HepG2 (cell line): ENCODE measurements around the gene RBM14.

Experiments
- AKAP8 ChIP-seq: sonication (generic); formaldehyde crosslinking; IDR thresholded peaks from 2 replicates; pipeline ENCODE4 v1.5.1; 2020; ENCODE audit warnings: mild to moderate bottlenecking, missing genetic modification reagents
- ATF2 ChIP-seq: sonication (generic); formaldehyde crosslinking; IDR thresholded peaks from 2 replicates; pipeline ENCODE4 v1.4.0; 2020; ENCODE audit warnings: missing genetic modification reagents
- HHEX ChIP-seq: IDR thresholded peaks from 2 replicates; pipeline ENCODE4 v1.6.1; 2016; ENCODE audit warnings: control low read depth
- RBM39 ChIP-seq: fragments of 200-400 bp; formaldehyde crosslinking; IDR thresholded peaks from one replicate; pipeline ENCODE4 v1.6.1; 2018; ENCODE audit warnings: antibody characterized with exemption, mild to moderate bottlenecking, low read depth, low read length; ENCODE audit not compliant: poor library complexity, severe bottlenecking
- REL ChIP-seq: sonication (generic); formaldehyde crosslinking; conservative IDR thresholded peaks from 2 replicates; pipeline ENCODE4 v1.8.0; 2022; ENCODE audit warnings: mild to moderate bottlenecking, missing genetic modification reagents, moderate library complexity
- ZNF292 ChIP-seq: sonication (generic); formaldehyde crosslinking; IDR thresholded peaks from 2 replicates; pipeline ENCODE4 v1.8.1; 2022; ENCODE audit warnings: mild to moderate bottlenecking, low read depth, missing genetic modification reagents, borderline replicate concordance
- ZNF530 ChIP-seq: sonication (generic); formaldehyde crosslinking; IDR thresholded peaks from 2 replicates; pipeline ENCODE4 v1.5.0; 2020; ENCODE audit warnings: low read depth, mild to moderate bottlenecking, missing genetic modification reagents

GRCh38 chr11:66665369-66665768 lies 48.9 kb downstream of the RBM14 start:
- TF ChIP-seq AKAP8 (CRISPR knock-in tag): no peak
- no peak for TF ChIP-seq HHEX (CRISPR knock-in tag)
- no peak for TF ChIP-seq RBM39
- TF ChIP-seq ZNF292: no peak
- no peak for TF ChIP-seq ATF2 (CRISPR knock-in tag)
- no peak for TF ChIP-seq REL
- no peak for TF ChIP-seq ZNF530 (CRISPR knock-in tag)
